OCI-LY3 (cell line): ENCODE measurements around the gene TRANK1.
A peak's percentile ranks its signal among the peaks of the same experiment; 100 is the strongest.

ENCODE experiments used
- H2AFZ ChIP-seq: fragments of 200-600, 300-600 bp; shearing (Covaris generic); 2 replicates; pipeline ENCODE4 v1.6.0; 2014; ENCODE audit warnings: antibody characterized with exemption, low read depth, low read length
- H3K27ac ChIP-seq: fragments of 200-600, 300-600 bp; sonication (generic); 2 replicates; pipeline ENCODE4 v1.5.1; 2014; ENCODE audit warnings: mild to moderate bottlenecking, low read length, moderate library complexity, mixed read lengths
- H3K27me3 ChIP-seq: fragments of 200-600, 300-600 bp; sonication (generic); 2 replicates; pipeline ENCODE4 v1.6.1; 2014; ENCODE audit warnings: low read depth, low read length, mixed read lengths
- H3K36me3 ChIP-seq: fragments of 200-600, 300-600 bp; sonication (generic); replicated peaks from 2 replicates; pipeline ENCODE3; 2014; ENCODE audit warnings: low read depth, low read length, mixed read lengths
- H3K4me1 ChIP-seq: fragments of 300-600, 200-600 bp; sonication (generic); 2 replicates; pipeline ENCODE4 v1.6.1; 2014; ENCODE audit warnings: low read length, mixed read lengths
- H3K4me2 ChIP-seq: fragments of 200-600, 300-600 bp; sonication (generic); 2 replicates; pipeline ENCODE4 v1.6.1; 2014; ENCODE audit warnings: low read length, mixed read lengths
- H3K4me3 ChIP-seq: fragments of 300-600, 200-600 bp; sonication (generic); 2 replicates; pipeline ENCODE4 v1.5.1; 2014; ENCODE audit warnings: antibody characterized with exemption, mild to moderate bottlenecking, low read length, moderate library complexity
- H3K79me2 ChIP-seq: fragments of 300-600, 200-600 bp; shearing (Covaris generic); 2 replicates; pipeline ENCODE4 v1.6.1; 2014; ENCODE audit warnings: mild to moderate bottlenecking, low read length, mixed read lengths
- H3K9ac ChIP-seq: fragments of 300-600, 200-600 bp; shearing (Covaris generic); 2 replicates; pipeline ENCODE4 v1.6.0; 2014; ENCODE audit warnings: mild to moderate bottlenecking, low read length, moderate library complexity
- H3K9me3 ChIP-seq: fragments of 200-600, 300-600 bp; shearing (Covaris generic); 2 replicates; pipeline ENCODE4 v1.6.1; 2014; ENCODE audit warnings: low read length, mixed read lengths; ENCODE audit not compliant: insufficient read depth
- H4K20me1 ChIP-seq: fragments of 200-600, 300-600 bp; sonication (generic); 2 replicates; pipeline ENCODE4 v1.6.1; 2016; ENCODE audit warnings: low read length, mixed read lengths; ENCODE audit not compliant: insufficient read depth
- CTCF ChIP-seq: fragments of 200-600, 300-600 bp; sonication (generic); IDR thresholded peaks from 2 replicates; pipeline ENCODE4 v1.5.1; 2014; ENCODE audit warnings: antibody characterized with exemption, low read length, low read depth
- EZH2phosphoT487 ChIP-seq: fragments of 200-600 bp; shearing (Covaris generic); IDR thresholded peaks from 2 replicates; pipeline ENCODE4 v1.6.1; 2018; ENCODE audit warnings: antibody characterized with exemption, mixed run types, low read depth

Gene TRANK1

DNA sequence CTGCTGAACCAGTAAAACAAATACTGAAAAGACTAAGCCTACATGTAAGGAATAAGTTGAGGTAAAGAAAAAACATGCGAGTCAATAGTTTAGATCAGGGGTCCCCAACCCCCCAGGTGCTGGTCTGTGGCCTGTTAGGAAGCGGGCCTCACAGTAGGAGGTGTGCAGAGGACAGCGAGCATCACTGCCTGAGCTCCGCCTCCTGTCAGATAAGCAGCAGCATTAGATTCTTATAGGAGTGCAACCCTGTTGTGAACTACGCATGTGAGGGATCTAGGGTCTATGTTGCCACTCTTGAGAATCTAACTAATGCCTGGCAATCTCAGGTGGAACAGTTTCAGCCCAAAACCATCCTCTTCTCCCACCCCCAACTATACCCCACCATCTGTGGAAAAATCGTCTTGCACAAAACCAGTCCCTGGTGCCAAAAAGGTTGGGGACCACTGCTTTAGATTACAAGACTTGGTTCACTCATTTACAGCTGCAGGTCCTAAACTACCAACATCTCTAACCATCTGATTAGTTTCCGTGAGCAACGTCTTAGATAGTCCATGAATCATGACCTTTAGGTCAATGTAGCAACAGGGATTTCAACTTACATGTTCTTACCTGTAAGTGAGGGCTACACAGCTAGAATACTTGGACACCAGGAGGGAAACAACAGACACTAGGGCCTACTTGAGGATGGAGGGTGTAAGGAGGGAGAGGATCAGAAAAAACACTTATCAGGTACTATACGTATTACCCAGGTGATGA lies 66.7 kb downstream of the TRANK1 start:
- H3K4me2 ChIP-seq: no peak overlapping the region
- TF ChIP-seq EZH2phosphoT487 (no peak), CTCF (no peak)
- no peak overlapping the region for H3K9ac ChIP-seq
- H3K27ac ChIP-seq: no peak overlapping the region
- no peak overlapping the region for H2AFZ ChIP-seq
- no peaks in the 10 kb centered on the region for H3K27me3 ChIP-seq
- H3K79me2 ChIP-seq: peaks cover 4% of the 10 kb centered on the region; the same call in 1 of the 2 replicates
- no peaks in the 10 kb centered on the region for H3K9me3 ChIP-seq
- no peaks in the 10 kb centered on the region for H4K20me1 ChIP-seq
- H3K4me3 ChIP-seq: no peak overlapping the region
- peaks cover 20% of the 10 kb centered on the region for H3K4me1 ChIP-seq
- H3K36me3 ChIP-seq: peaks cover 8% of the 10 kb centered on the region

GRCh38 chr3:36876181-36876936 lies 68.5 kb downstream of the TRANK1 start:
- peak overlapping the region; percentile 34 for H2AFZ ChIP-seq
- H3K9me3 ChIP-seq: no peaks in the 10 kb centered on the region
- H3K27me3 ChIP-seq: no peaks in the 10 kb centered on the region
- peak overlapping the region; percentile 67 for H3K27ac ChIP-seq
- H3K4me2 ChIP-seq: peak overlapping the region; percentile 84
- TF ChIP-seq CTCF: no peak
- H3K36me3 ChIP-seq: peaks cover 2% of the 10 kb centered on the region
- H3K9ac ChIP-seq: peak overlapping the region; percentile 46
- H3K4me3 ChIP-seq: peak overlapping the region; percentile 64
- H3K79me2 ChIP-seq: peaks cover 4% of the 10 kb centered on the region; the same call in 1 of the 2 replicates
- peaks cover 20% of the 10 kb centered on the region for H3K4me1 ChIP-seq
- H4K20me1 ChIP-seq: no peaks in the 10 kb centered on the region

DNA sequence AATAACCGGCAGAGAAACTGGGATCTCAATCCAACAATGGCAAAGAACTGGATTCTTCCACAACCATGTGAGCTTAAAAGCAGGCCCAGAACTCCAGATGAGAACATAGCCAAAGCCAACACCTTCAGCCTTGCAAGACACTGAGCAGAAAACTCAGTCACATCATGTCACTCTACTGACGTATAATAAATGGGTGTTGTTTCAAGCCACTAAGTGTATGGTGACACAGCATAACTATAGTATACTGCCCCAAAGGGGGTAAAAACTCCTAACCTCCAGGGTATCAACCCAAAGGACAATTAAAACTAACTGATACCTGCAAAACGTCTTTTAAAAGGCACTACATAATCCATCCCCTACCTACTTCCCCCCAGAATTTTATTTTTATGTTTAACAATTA lies 69.5 kb downstream of the TRANK1 start:
- Histone ChIP-seq H3K27me3 (no peaks in the 10 kb centered on the region), H3K9me3 (no peaks in the 10 kb centered on the region), H4K20me1 (no peaks in the 10 kb centered on the region), H2AFZ (no peak overlapping the region), H3K36me3 (peaks cover 2% of the 10 kb centered on the region), H3K27ac (no peak overlapping the region), H3K4me1 (peaks cover 20% of the 10 kb centered on the region), H3K4me2 (no peak overlapping the region), H3K9ac (no peak overlapping the region), H3K4me3 (no peak overlapping the region), H3K79me2 (peaks cover 4% of the 10 kb centered on the region; the same call in 1 of the 2 replicates)
- no peak for TF ChIP-seq CTCF
- no peak for TF ChIP-seq EZH2phosphoT487

DNA sequence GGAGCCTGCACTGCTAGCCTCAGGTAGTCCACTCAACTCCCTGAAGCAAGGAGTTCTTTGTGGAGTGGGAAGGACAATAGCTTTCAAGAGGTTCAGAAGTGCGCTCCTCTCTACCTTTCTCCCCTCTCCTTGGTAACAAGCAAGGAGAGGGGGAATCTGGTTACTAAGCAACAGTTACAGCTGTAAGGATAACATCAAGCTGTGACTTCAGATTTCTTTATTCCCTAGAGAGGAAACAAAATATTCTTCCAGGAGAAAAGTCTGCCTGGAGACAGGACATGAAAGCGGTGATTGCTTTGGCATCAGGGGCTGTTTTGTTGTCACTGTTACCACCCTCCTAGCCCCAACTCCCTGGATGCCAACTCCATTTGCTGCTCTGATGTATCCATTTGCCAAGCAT lies 70.4 kb downstream of the TRANK1 start:
- Histone ChIP-seq H2AFZ (no peak overlapping the region), H3K4me3 (no peak overlapping the region), H3K4me2 (no peak overlapping the region), H3K27ac (no peak overlapping the region), H3K9ac (no peak overlapping the region), H3K79me2 (peaks cover 4% of the 10 kb centered on the region; the same call in 1 of the 2 replicates), H3K36me3 (peaks cover 2% of the 10 kb centered on the region), H3K9me3 (no peaks in the 10 kb centered on the region), H3K27me3 (no peaks in the 10 kb centered on the region), H4K20me1 (no peaks in the 10 kb centered on the region), H3K4me1 (peaks cover 20% of the 10 kb centered on the region)
- TF ChIP-seq CTCF: no peak
- no peak for TF ChIP-seq EZH2phosphoT487
